ENCODE data around the gene PNO1.
A peak's percentile ranks its signal among the peaks of the same experiment; 100 is the strongest.

GRCh38 chr2:68121873-68122679 is 35.6 kb upstream of the PNO1 start:
- no peak for TF ChIP-seq POLR2A (IDR thresholded peaks at IDR 0.05; ENCODE audit: extremely low read depth, insufficient read length)
- peak; percentile 98 for TF ChIP-seq CTCF (IDR thresholded peaks at IDR 0.05; ENCODE audit: low read depth, low read length)
- peak; percentile 39; the same call in 1 of the 2 replicates for TF ChIP-seq MAX (IDR thresholded peaks at IDR 0.05; ENCODE audit: low read depth, low read length)
- TF ChIP-seq MYC (IDR thresholded peaks at IDR 0.05; ENCODE audit: low read depth, low read length): 0 out of 2 replicates have a peak, but pooled peaks have one; percentile 40

Measured in NB4 (cell line).